ENCODE data around the gene AP1S1. TPM values are rescaled to one million over a fixed set of nuclear protein-coding genes. Genes with fewer than 3 reads are reported as not detected.

The AP1S1 gene
- total RNA-seq, 4 donors from 2014 or later, result 14.5 to 35.4 (median 22.7) TPM

DNA sequence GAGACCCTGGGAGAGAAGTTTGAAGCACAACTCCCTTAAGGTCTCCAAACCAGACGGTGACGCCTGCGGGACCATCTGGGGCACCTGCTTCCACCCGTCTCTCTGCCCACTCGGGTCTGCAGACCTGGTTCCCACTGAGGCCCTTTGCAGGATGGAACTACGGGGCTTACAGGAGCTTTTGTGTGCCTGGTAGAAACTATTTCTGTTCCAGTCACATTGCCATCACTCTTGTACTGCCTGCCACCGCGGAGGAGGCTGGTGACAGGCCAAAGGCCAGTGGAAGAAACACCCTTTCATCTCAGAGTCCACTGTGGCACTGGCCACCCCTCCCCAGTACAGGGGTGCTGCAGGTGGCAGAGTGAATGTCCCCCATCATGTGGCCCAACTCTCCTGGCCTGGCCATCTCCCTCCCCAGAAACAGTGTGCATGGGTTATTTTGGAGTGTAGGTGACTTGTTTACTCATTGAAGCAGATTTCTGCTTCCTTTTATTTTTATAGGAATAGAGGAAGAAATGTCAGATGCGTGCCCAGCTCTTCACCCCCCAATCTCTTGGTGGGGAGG is 16.5 kb upstream of the AP1S1 start:
- Histone ChIP-seq H3K9me3 (no peaks in the 10 kb centered on the region), H3K27ac (peak overlapping the region in 3 of 4 donors; percentile 32 to 84 (median 64)), H3K4me1 (peaks cover 0 to 15% (median 4%) of the 10 kb centered on the region in 4 donors), H3K36me3 (peaks cover 0 to 3% (median 0%) of the 10 kb centered on the region in 3 donors), H3K27me3 (no peaks in the 10 kb centered on the region), H3K4me3 (peak overlapping the region in 1 of 4 donors; percentile 20)
- 68 to 76% methylated on average over 9 of the region's 9 CpGs for WGBS, 2 donors
- TF ChIP-seq, protein P1, sequence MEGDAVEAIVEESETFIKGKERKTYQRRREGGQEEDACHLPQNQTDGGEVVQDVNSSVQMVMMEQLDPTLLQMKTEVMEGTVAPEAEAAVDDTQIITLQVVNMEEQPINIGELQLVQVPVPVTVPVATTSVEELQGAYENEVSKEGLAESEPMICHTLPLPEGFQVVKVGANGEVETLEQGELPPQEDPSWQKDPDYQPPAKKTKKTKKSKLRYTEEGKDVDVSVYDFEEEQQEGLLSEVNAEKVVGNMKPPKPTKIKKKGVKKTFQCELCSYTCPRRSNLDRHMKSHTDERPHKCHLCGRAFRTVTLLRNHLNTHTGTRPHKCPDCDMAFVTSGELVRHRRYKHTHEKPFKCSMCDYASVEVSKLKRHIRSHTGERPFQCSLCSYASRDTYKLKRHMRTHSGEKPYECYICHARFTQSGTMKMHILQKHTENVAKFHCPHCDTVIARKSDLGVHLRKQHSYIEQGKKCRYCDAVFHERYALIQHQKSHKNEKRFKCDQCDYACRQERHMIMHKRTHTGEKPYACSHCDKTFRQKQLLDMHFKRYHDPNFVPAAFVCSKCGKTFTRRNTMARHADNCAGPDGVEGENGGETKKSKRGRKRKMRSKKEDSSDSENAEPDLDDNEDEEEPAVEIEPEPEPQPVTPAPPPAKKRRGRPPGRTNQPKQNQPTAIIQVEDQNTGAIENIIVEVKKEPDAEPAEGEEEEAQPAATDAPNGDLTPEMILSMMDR (IDR thresholded peaks at IDR 0.05), result no peak
- TF ChIP-seq EP300 (IDR thresholded peaks at IDR 0.05) (no peak), POLR2A (IDR thresholded peaks at IDR 0.05) (no peak)
- no peak for DNase-seq (ENCODE audit: low spot score in 2 of 2)

DNA sequence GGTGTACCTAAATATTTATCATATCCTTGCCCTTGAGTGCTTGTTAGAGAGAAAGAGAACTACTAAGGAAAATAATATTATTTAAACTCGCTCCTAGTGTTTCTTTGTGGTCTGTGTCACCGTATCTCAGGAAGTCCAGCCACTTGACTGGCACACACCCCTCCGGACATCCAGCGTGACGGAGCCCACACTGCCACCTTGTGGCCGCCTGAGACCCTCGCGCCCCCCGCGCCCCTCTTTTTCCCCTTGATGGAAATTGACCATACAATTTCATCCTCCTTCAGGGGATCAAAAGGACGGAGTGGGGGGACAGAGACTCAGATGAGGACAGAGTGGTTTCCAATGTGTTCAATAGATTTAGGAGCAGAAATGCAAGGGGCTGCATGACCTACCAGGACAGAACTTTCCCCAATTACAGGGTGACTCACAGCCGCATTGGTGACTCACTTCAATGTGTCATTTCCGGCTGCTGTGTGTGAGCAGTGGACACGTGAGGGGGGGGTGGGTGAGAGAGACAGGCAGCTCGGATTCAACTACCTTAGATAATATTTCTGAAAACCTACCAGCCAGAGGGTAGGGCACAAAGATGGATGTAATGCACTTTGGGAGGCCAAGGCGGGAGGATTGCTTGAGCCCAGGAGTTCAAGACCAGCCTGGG is 15.9 kb upstream of the AP1S1 start:
- TF ChIP-seq EP300 (IDR thresholded peaks at IDR 0.05) (peak in 1 of 2 donors; percentile 73), POLR2A (IDR thresholded peaks at IDR 0.05) (no peak)
- TF ChIP-seq, protein P1 (IDR thresholded peaks at IDR 0.05), result peak; percentile 72 to 89 (median 85)
- no peaks in the 10 kb centered on the region for H3K9me3 ChIP-seq
- H3K36me3 ChIP-seq, result peaks cover 0 to 3% (median 0%) of the 10 kb centered on the region in 3 donors
- peak; percentile 66 to 88 for DNase-seq (ENCODE audit: low spot score in 2 of 2)
- no peaks in the 10 kb centered on the region for H3K27me3 ChIP-seq
- peaks cover 0 to 15% (median 4%) of the 10 kb centered on the region in 4 donors for H3K4me1 ChIP-seq
- peak overlapping the region in 1 of 4 donors; percentile 20 for H3K4me3 ChIP-seq
- 6 to 8% methylated on average over 16 of the region's 16 CpGs for WGBS, 2 donors
- H3K27ac ChIP-seq, result peak overlapping the region in 3 of 4 donors; percentile 32 to 84 (median 64)

DNA sequence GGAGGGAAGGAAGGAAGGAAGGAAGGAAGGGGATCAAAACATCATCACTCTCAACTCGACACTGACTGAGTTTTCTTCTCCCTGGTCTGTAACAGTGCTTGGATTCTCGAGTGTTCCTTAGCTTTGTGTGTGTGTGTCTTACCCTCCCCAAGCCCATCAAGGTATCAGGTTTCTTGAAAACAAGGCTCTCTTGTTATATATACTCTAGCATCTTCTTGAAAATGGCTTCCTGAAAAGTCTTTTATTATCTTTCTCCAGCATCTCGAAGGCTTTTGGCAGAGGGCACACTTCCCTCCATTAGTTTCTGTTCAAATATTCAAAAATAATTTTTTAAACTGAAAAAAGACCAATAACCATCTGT is 14.0 kb upstream of the AP1S1 start:
- TF ChIP-seq, protein P1 (IDR thresholded peaks at IDR 0.05), result no peak
- TF ChIP-seq POLR2A (IDR thresholded peaks at IDR 0.05), result no peak
- no peak for TF ChIP-seq EP300 (IDR thresholded peaks at IDR 0.05)
- peaks cover 0 to 3% (median 0%) of the 10 kb centered on the region in 3 donors for H3K36me3 ChIP-seq
- peaks cover 0 to 22% (median 6%) of the 10 kb centered on the region in 4 donors for H3K4me1 ChIP-seq
- no peaks in the 10 kb centered on the region for H3K9me3 ChIP-seq
- no peak for DNase-seq (ENCODE audit: low spot score in 2 of 2)
- H3K27ac ChIP-seq, result no peak overlapping the region
- 15 to 23% methylated on average over 3 of the region's 3 CpGs for WGBS, 2 donors
- H3K4me3 ChIP-seq, result no peak overlapping the region
- H3K27me3 ChIP-seq, result no peaks in the 10 kb centered on the region

DNA sequence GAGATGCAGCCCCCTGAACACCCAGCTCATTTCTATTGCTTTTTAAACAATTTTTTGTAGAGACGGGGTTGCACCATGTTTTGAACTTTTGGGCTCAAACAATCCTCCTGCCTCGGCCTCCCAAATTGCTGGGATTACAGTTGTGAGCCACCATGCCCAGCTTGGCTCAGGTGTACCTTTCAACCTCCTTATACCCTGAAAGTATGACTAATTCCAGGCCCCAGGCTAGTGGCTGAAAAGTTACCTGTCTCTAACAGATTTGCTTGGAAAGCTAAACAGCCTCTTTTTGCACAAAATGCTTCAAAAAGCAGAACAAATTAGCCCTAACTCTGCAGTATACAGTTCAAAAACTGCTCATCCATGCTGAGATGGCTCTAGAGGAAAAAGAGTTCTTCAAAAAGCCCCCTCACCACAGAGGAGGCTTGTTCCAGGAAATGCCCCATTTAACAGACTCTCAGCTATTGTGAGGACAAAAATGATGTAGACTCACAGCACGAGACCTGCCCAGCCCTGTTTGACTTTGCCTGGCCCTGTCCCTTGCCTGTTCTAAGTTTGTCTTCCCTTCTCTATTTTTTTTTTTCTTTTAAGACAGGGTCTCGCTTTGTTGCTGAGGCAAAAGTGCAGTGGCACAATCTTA is 13.4 kb upstream of the AP1S1 start:
- H3K27me3 ChIP-seq, result no peaks in the 10 kb centered on the region

More for the DNA sequence above, 13.4 kb upstream of the AP1S1 start:
- TF ChIP-seq, protein P1 (IDR thresholded peaks at IDR 0.05), result no peak
- no peak for TF ChIP-seq EP300 (IDR thresholded peaks at IDR 0.05)
- no peak for TF ChIP-seq POLR2A (IDR thresholded peaks at IDR 0.05)
- no peak for DNase-seq (ENCODE audit: low spot score in 2 of 2)
- no peak overlapping the region for H3K4me3 ChIP-seq
- H3K9me3 ChIP-seq, result no peaks in the 10 kb centered on the region
- 80 to 86% methylated on average over 4 of the region's 4 CpGs for WGBS, 2 donors
- H3K27ac ChIP-seq, result no peak overlapping the region
- peaks cover 0 to 22% (median 6%) of the 10 kb centered on the region in 4 donors for H3K4me1 ChIP-seq
- no peaks in the 10 kb centered on the region for H3K36me3 ChIP-seq

Measured in tibial nerve (tissue), 4 donors.